GM12878 (cell line): ENCODE results near the gene SLC18A3. TPM values are rescaled to one million over a fixed set of nuclear protein-coding genes. Genes with fewer than 3 reads are reported as not detected.

Source experiments
- ATAC-seq: fragments of 200-7000 bp; cut with Tn5 transposase; 3 replicates; pipeline ENCODE4 v1.9.1; 2020; ENCODE audit warnings: mild to moderate bottlenecking, moderate library complexity
- BruUV-seq: library from RNA; stranded (reverse); fragments of 400-500 nt; replicated peaks from 2 replicates; lab custom pipeline; 2021; lab: Mats Ljungman, UMichigan
- CTCF ChIA-PET: fragments of 300-600 bp; sonication (Branson Sonifier 250); formaldehyde crosslinking; extraction: SDS; loops from one replicate; lab custom pipeline; 2021; ENCODE audit warnings: inconsistent platforms; lab: Yijun Ruan, JAX
- POLR2A ChIA-PET: fragments of 350-600 bp; formaldehyde crosslinking; extraction: SDS; loops from one replicate; lab custom pipeline; 2021; ENCODE audit warnings: inconsistent platforms; lab: Charles Lee
- RAD21 ChIA-PET: fragments of 300-600 bp; sonication (Branson Sonifier 250); formaldehyde crosslinking; loops from one replicate; lab custom pipeline; 2023; ENCODE audit warnings: antibody characterized with exemption; ENCODE audit not compliant: unreplicated experiment; lab: Charles Lee
- SMC1A ChIA-PET: fragments of 300-600 bp; sonication (Branson Sonifier 250); formaldehyde crosslinking; loops from one replicate; lab custom pipeline; 2023; ENCODE audit not compliant: unreplicated experiment, uncharacterized antibody; lab: Charles Lee
- DNase-seq: peaks from one replicate; pipeline ENCODE4 v3.0.0-alpha.2; 2011; ENCODE audit warnings: low read depth, low spot score
- FAIRE-seq: peaks from 3 replicates; lab custom pipeline; 2011; peaks lifted over from hg19 to GRCh38; lab: Jason Lieb, UNC
- H2AFZ ChIP-seq: 2 replicates; pipeline ENCODE4 v1.6.0; 2011; ENCODE audit warnings: low read depth, low read length, control low read depth; ENCODE audit not compliant: control insufficient read depth
- H3K27ac ChIP-seq: 2 replicates; pipeline ENCODE4 v1.5.1; 2011; ENCODE audit warnings: control low read depth; ENCODE audit not compliant: control insufficient read depth, insufficient read depth
- H3K27me3 ChIP-seq, 2 experiments: replicated peaks in 1 of 2; 2 replicates each; pipeline versions ENCODE4 v1.6.0 to v1.6.1; 2011; ENCODE audit warnings: low read length in 1 of 2; ENCODE audit not compliant: control insufficient read depth in 2 of 2, insufficient read depth in 2 of 2
- H3K36me3 ChIP-seq, 2 experiments: 2 replicates each; pipeline ENCODE4 v1.5.1; 2011; ENCODE audit warnings: low read length in 1 of 2; ENCODE audit not compliant: control insufficient read depth in 2 of 2, insufficient read depth in 2 of 2
- H3K4me1 ChIP-seq: 2 replicates; pipeline ENCODE4 v1.6.1; 2011; ENCODE audit warnings: mild to moderate bottlenecking, low read length, moderate library complexity, mixed read lengths; ENCODE audit not compliant: control insufficient read depth, insufficient read depth
- H3K4me2 ChIP-seq: 2 replicates; pipeline ENCODE4 v1.6.0; 2011; ENCODE audit warnings: control low read depth; ENCODE audit not compliant: control insufficient read depth, insufficient read depth
- H3K4me3 ChIP-seq: fragments of 200-600 bp; sonication (generic); 2 replicates; pipeline ENCODE4 v1.5.1; 2016
- H3K79me2 ChIP-seq: 2 replicates; pipeline ENCODE4 v1.6.0; 2011; ENCODE audit warnings: low read length; ENCODE audit not compliant: control insufficient read depth, insufficient read depth
- H3K9ac ChIP-seq: 2 replicates; pipeline ENCODE4 v1.8.0; 2011; ENCODE audit warnings: low read length, control low read depth, mixed read lengths; ENCODE audit not compliant: control insufficient read depth, insufficient read depth
- H3K9me3 ChIP-seq: replicated peaks from 3 replicates; pipeline ENCODE4 v1.5.1; 2011; ENCODE audit warnings: mild to moderate bottlenecking, low read length; ENCODE audit not compliant: control insufficient read depth, insufficient read depth
- H4K20me1 ChIP-seq: 2 replicates; pipeline ENCODE4 v1.6.0; 2011; ENCODE audit not compliant: control insufficient read depth, insufficient read depth
- CUX1 ChIP-seq: IDR thresholded peaks from 2 replicates; pipeline ENCODE4 v1.6.1; 2012; ENCODE audit warnings: improper control_type of control experiment, low read depth, low read length; ENCODE audit not compliant: insufficient replicate concordance
- MEF2A ChIP-seq: IDR thresholded peaks from 2 replicates; pipeline ENCODE4 v1.6.1; 2011; ENCODE audit warnings: low read depth, mild to moderate bottlenecking, low read length, moderate library complexity; ENCODE audit not compliant: insufficient read depth
- MTA2 ChIP-seq: fragments of 450-650 bp; IDR thresholded peaks from 2 replicates; pipeline ENCODE4 v1.6.1; 2016; ENCODE audit warnings: low read depth, mild to moderate bottlenecking, moderate library complexity
- WRNIP1 ChIP-seq: IDR thresholded peaks from 2 replicates; pipeline ENCODE4 v1.6.1; 2011; ENCODE audit warnings: low read depth, low read length, improper control_type of control experiment, borderline replicate concordance
- whole genome bisulfite sequencing: methylation state at CpG from one replicate; pipeline ENCODE4 v1.1.6; 2016; ENCODE audit warnings: low lambda C conversion rate; ENCODE audit not compliant: insufficient replicate concordance, insufficient coverage; ENCODE audit errors: missing lambda C conversion rate; 5-methylcytosine and 5-hydroxymethylcytosine counted together
- in situ Hi-C: fragments of 300-500 bp; cut with MboI; formaldehyde crosslinking; loops from 9 replicates; pipeline ENCODE4 v1.14.3; 2018; ENCODE audit warnings: mixed read lengths
- intact Hi-C: fragments of 100-400 bp; cut with micrococcal nuclease; formaldehyde crosslinking; loops from one replicate; pipeline ENCODE4 v1.14.2; 2022; ENCODE audit not compliant: unreplicated experiment
- polyA plus RNA-seq, 11 experiments: library from polyadenylated mRNA; depleted of rRNA in 4 of 11; unstranded in 6 of 11; stranded (reverse) in 5 of 11; fragments of >200 nt; fragmentation: Nextera tagmentation in 4 of 11; fragmentation: Illumina TruSeq in 1 of 11; extraction: Ambion mirVana in 4 of 11; extraction: Trizol in 1 of 11; gene quantifications; 1 replicate in 1 of 11; 2 replicates in 10 of 11; pipeline versions ENCODE4 v1.2.1 to v1.2.3, GENCODE V29; 2011 to 2016; ENCODE audit warnings: inconsistent platforms in 2 of 11, missing spikeins in 2 of 11, low read depth in 1 of 11
- total RNA-seq, 4 experiments: library from RNA; depleted of rRNA in 3 of 4; stranded (reverse); fragments of >200 nt in 3 of 4; fragmentation: Illumina TruSeq in 1 of 4; extraction: Trizol in 1 of 4; gene quantifications; 2 replicates each; pipeline versions ENCODE4 v1.2.1 to v1.2.3, GENCODE V29; 2013 to 2021

Gene SLC18A3
- total and polyA plus RNA-seq, 10 of the 15 experiments (the other 5 are each of a cell fraction or from before 2014, with no cell fraction given): not detected

DNA sequence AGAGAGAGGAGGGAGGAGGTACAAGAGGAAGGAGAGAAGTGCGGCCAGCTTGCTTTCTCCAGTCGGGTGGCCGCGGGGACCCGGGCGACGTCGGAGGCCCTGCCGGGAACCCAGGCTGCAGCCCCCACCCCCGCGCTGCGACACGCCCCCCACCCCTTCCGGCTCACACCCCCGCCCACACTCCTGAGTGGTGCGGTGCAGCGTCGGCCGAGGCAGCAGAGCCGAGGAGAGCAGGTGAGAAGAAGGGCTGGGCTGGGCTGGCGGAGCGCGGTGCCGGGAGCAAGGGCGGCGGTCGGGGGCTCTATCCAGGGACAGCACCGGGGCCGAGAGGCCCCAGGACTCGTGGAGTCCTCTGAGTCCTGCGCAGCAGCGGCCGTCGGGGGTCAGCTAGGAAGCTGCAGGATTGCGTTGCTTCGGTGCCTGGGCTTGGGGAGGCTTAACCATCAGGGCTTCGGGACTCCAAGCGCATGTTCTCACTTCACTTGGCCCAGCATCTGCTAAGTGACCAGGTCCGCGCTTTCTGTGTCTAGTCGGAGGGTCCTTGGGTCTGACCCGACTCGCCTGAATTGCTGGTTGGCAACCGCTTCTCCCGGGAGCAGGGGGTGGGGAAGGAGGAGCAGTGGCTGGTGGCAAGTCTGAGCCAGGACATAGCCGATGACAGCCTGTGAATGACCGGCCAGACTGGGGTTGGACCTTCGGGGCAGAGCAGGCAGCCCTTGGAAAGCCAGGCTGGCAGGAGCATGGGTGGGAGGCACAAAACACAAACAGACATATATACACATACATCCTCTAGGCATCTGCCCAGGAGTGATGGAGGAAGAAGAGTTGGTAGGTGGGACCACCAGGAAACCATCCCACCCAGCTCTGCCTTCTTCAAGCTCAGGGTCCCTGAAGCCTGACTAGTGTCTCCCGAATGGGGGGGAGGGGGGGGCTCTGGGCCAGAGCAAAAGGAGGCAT is 4.4 kb downstream of the SLC18A3 start:
- no TSS peak for BruUV-seq
- Histone ChIP-seq H3K27me3 (peaks cover 17 to 22% of the 10 kb centered on the region in 2 experiments), H2AFZ (no peak overlapping the region), H3K9ac (no peak overlapping the region), H3K4me2 (no peak overlapping the region), H3K4me1 (no peaks in the 10 kb centered on the region), H3K4me3 (no peak overlapping the region), H3K36me3 (no peaks in the 10 kb centered on the region), H3K79me2 (no peaks in the 10 kb centered on the region), H3K27ac (no peak overlapping the region), H4K20me1 (no peaks in the 10 kb centered on the region), H3K9me3 (peaks cover 4% of the 10 kb centered on the region; the same call in 1 of the 3 replicates)
- TF ChIP-seq WRNIP1 (no peak), CUX1 (no peak), MTA2 (no peak), MEF2A (no peak)
- ChIA-PET RAD21 (no interaction called here), CTCF (no interaction called here), SMC1A (no interaction called here), POLR2A (interaction anchor here (0.5 kb wide), 1 partner anchor 194 kb away, joined by 3 read pairs; no protein-coding TSS in a partner anchor)
- DNase-seq: no peak
- WGBS: 6% methylated on average over 24 of the region's 49 CpGs
- in situ Hi-C loops (no loop called here), intact Hi-C loops (no loop called here)
- no peak for FAIRE-seq
- ATAC-seq: no peak
